ENCODE results near the gene OR14A16. TPM values are rescaled to one million over a fixed set of nuclear protein-coding genes. Genes with fewer than 3 reads are reported as not detected.

Gene OR14A16
- total RNA-seq, 6 experiments from 2014 or later = not detected

DNA sequence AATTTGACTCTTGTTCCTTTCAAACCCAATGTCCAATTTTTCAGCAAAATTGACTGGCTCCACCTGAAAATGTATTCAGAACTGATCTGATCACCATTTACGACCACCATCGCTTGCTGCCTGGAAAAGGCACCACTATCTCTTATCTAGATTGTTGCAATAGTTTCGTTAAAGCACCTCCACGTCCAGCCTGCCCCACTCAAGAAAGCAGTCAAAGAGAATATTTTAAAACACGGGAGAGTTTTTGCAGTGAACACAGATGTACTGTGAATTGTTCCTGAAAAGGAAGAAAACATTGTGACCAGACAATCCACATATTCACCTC is 21.7 kb upstream of the OR14A16 start:
- TF ChIP-seq, protein P1, sequence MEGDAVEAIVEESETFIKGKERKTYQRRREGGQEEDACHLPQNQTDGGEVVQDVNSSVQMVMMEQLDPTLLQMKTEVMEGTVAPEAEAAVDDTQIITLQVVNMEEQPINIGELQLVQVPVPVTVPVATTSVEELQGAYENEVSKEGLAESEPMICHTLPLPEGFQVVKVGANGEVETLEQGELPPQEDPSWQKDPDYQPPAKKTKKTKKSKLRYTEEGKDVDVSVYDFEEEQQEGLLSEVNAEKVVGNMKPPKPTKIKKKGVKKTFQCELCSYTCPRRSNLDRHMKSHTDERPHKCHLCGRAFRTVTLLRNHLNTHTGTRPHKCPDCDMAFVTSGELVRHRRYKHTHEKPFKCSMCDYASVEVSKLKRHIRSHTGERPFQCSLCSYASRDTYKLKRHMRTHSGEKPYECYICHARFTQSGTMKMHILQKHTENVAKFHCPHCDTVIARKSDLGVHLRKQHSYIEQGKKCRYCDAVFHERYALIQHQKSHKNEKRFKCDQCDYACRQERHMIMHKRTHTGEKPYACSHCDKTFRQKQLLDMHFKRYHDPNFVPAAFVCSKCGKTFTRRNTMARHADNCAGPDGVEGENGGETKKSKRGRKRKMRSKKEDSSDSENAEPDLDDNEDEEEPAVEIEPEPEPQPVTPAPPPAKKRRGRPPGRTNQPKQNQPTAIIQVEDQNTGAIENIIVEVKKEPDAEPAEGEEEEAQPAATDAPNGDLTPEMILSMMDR (IDR thresholded peaks at IDR 0.05) = no peak
- no peaks in the 10 kb centered on the region; the same call in 1 of the 2 replicates for H3K36me3 Mint-ChIP-seq (ENCODE audit: low read depth)
- H3K4me1 Mint-ChIP-seq (ENCODE audit: low read depth) = no peaks in the 10 kb centered on the region; the same call in 1 of the 2 replicates
- DNase-seq = no peak
- no peaks in the 10 kb centered on the region for H3K27me3 Mint-ChIP-seq (ENCODE audit: insufficient read depth)
- no peak overlapping the region for H3K4me3 Mint-ChIP-seq
- H3K27ac Mint-ChIP-seq = no peak overlapping the region
- peaks cover 23% of the 10 kb centered on the region for H3K9me3 Mint-ChIP-seq

GRCh38 chr1:247845011-247845692 is 21.2 kb upstream of the OR14A16 start:
- peaks cover 23% of the 10 kb centered on the region for H3K9me3 Mint-ChIP-seq
- TF ChIP-seq, protein P1 (IDR thresholded peaks at IDR 0.05) = no peak

DNA sequence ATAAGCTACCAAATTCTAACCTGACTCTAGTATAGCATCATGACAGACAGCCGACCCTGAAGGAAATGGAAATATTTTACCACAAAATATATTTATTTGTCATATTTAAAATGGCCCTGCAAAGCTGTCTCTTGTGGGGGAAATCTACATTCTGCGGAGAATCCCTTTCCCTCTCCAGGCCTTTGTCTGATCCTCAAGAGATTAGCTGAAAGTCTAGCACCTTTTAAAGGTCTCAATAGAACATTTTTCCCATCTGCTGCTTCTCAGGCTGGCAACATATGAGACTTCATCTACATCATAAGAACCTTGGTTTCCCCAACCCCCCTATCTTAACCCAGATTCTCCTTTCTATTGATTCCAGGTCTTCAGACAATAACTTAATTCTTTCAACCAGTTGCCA is 19.5 kb upstream of the OR14A16 start:
- Mint-ChIP-seq H3K27me3 (ENCODE audit: insufficient read depth) (no peaks in the 10 kb centered on the region), H3K4me3 (no peak overlapping the region), H3K4me1 (ENCODE audit: low read depth) (no peaks in the 10 kb centered on the region; the same call in 1 of the 2 replicates), H3K9me3 (peaks cover 23% of the 10 kb centered on the region), H3K27ac (no peak overlapping the region), H3K36me3 (ENCODE audit: low read depth) (no peaks in the 10 kb centered on the region; the same call in 1 of the 2 replicates)
- no peak for DNase-seq
- TF ChIP-seq, protein P1 (IDR thresholded peaks at IDR 0.05) = no peak

More at GRCh38 chr1:247845011-247845692, 21.2 kb upstream of the OR14A16 start:
- H3K27ac Mint-ChIP-seq = no peak overlapping the region
- H3K4me3 Mint-ChIP-seq = no peak overlapping the region
- no peaks in the 10 kb centered on the region for H3K27me3 Mint-ChIP-seq (ENCODE audit: insufficient read depth)
- no peaks in the 10 kb centered on the region; the same call in 1 of the 2 replicates for H3K4me1 Mint-ChIP-seq (ENCODE audit: low read depth)
- no peaks in the 10 kb centered on the region; the same call in 1 of the 2 replicates for H3K36me3 Mint-ChIP-seq (ENCODE audit: low read depth)
- no peak for DNase-seq

- H3K27ac Mint-ChIP-seq = no peak within 1 kb of the TSS
- no peaks in the 10 kb centered on the region; the same call in 1 of the 2 replicates for H3K4me1 Mint-ChIP-seq (ENCODE audit: low read depth)
- DNase-seq = no peak
- H3K36me3 Mint-ChIP-seq (ENCODE audit: low read depth) = no peaks in the 10 kb centered on the region; the same call in 1 of the 2 replicates
- no peaks in the 10 kb centered on the region for H3K27me3 Mint-ChIP-seq (ENCODE audit: insufficient read depth)
- no peak within 1 kb of the TSS for H3K4me3 Mint-ChIP-seq
- peaks cover 31% of the 10 kb centered on the region; the same call in 1 of the 2 replicates for H3K9me3 Mint-ChIP-seq
- TF ChIP-seq, protein P1 (IDR thresholded peaks at IDR 0.05) = no peak
Measured at GRCh38 chr1:247841796-247842195, 17.9 kb upstream of the OR14A16 start, which contains the start of gene OR11L1. TSS of gene OR11L1 (minus strand) at chr1:247841896. CDS start at chr1:247841896, 0 bp downstream.

GRCh38 chr1:247840818-247841217 is 16.9 kb upstream of the OR14A16 start:
- Mint-ChIP-seq H3K27ac (no peak overlapping the region), H3K9me3 (peaks cover 38% of the 10 kb centered on the region; the same call in 1 of the 2 replicates), H3K4me3 (no peak overlapping the region), H3K36me3 (ENCODE audit: low read depth) (no peaks in the 10 kb centered on the region; the same call in 1 of the 2 replicates), H3K27me3 (ENCODE audit: insufficient read depth) (no peaks in the 10 kb centered on the region), H3K4me1 (ENCODE audit: low read depth) (no peaks in the 10 kb centered on the region; the same call in 1 of the 2 replicates)
- no peak for DNase-seq
- TF ChIP-seq, protein P1 (IDR thresholded peaks at IDR 0.05) = no peak

All from HFFc6 (cell line).